Coronary artery (tissue), 2 donors: Measurements from ENCODE around the gene ZNF668.
A peak's percentile ranks its signal among the peaks of the same experiment; 100 is the strongest.
"Not testable (repeated sequence)": the region's sequence is repeated elsewhere in the genome, so short reads cannot be mapped to it uniquely, and the experiment has no call there.

Experiments
- DNase-seq: peaks from one replicate; pipeline ENCODE4 v3.0.0-alpha.2; 2017; ENCODE audit warnings: low spot score
- H3K27ac ChIP-seq, 2 donors: fragments of 200-600 bp; sonication (generic); one replicate each; pipeline ENCODE4 v1.5.1; 2016 to 2019
- H3K4me3 ChIP-seq: fragments of 200-600 bp; sonication (generic); 2 replicates; pipeline ENCODE4 v1.5.1; 2016; ENCODE audit warnings: mild to moderate bottlenecking, moderate library complexity
- TF ChIP-seq, protein P1 (sequence below): fragments of 200-600 bp; sonication (generic); IDR thresholded peaks from one replicate; pipeline ENCODE4 v1.5.1; 2019; ENCODE audit warnings: antibody characterized with exemption

The ZNF668 gene

DNA sequence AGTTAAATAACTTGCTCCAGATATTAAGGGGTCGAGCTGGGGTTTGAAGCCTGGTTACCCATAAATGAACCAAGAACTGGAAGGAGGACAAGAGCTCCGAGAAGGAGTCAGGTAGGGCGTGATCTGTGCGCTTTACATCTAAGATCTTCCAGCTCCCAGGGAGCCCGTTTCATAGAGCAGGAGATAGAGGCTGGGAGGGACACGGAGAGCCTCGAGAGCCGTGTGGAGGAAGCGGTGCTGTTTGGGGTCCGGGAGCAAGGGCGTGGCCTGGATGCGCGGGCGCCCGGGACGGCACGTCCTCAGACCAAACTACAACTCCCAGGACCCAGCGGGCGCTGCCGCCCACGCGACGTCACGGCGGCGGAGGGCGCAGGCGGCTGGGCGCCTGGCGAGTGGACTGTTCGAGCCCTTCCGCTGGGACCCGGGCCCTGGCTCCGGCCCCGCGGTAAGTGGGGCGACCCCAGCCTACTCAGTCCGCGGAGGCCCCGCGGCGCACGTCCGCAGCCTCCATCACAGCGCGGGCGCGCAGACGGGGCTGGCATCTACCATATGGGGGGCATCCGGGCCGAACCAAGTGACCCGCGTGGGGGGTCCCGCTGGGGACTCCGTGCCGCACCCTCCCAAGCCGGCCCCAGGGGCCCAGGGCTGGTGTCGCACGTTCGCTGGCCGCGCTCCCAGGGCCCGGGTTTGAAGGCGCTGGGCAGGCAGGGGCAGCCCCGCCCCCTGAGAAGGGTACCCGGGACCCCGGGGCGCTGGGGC, 34.2 kb upstream of the ZNF668 start, which contains the start of gene BCKDK:
TSS of gene BCKDK (plus strand) at position 352 of the 759 bp plus-strand sequence. CDS start 838 bp downstream, outside the sequence.
- Histone ChIP-seq H3K27ac (peak within 1 kb of the TSS; percentile 83 to 87), H3K4me3 (peak within 1 kb of the TSS; percentile 76)
- no peak for DNase-seq
- TF ChIP-seq, protein P1, sequence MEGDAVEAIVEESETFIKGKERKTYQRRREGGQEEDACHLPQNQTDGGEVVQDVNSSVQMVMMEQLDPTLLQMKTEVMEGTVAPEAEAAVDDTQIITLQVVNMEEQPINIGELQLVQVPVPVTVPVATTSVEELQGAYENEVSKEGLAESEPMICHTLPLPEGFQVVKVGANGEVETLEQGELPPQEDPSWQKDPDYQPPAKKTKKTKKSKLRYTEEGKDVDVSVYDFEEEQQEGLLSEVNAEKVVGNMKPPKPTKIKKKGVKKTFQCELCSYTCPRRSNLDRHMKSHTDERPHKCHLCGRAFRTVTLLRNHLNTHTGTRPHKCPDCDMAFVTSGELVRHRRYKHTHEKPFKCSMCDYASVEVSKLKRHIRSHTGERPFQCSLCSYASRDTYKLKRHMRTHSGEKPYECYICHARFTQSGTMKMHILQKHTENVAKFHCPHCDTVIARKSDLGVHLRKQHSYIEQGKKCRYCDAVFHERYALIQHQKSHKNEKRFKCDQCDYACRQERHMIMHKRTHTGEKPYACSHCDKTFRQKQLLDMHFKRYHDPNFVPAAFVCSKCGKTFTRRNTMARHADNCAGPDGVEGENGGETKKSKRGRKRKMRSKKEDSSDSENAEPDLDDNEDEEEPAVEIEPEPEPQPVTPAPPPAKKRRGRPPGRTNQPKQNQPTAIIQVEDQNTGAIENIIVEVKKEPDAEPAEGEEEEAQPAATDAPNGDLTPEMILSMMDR: no peak

DNA sequence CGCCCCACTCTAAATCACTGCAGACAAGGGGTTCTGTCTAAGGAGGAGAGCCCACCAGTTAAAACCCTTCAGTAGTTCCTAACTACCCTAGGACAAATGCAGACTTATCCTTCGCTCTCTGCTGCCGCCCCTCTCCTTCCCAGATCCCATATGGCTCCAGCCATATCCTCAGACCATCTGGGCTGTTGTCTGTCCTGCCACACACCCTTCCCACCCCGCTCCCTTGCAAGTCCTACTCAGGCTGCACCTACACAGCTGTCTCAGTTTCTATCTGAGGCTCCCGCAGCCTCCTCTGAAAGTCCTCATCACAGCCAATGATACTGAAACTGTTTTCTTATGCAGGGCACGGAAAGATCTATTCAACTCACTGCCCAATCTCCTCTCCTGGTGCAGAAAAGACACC, 33.4 kb upstream of the ZNF668 start:
- DNase-seq: no peak
- Histone ChIP-seq H3K27ac (no peak overlapping the region), H3K4me3 (no peak overlapping the region)
- TF ChIP-seq, protein P1: no peak

DNA sequence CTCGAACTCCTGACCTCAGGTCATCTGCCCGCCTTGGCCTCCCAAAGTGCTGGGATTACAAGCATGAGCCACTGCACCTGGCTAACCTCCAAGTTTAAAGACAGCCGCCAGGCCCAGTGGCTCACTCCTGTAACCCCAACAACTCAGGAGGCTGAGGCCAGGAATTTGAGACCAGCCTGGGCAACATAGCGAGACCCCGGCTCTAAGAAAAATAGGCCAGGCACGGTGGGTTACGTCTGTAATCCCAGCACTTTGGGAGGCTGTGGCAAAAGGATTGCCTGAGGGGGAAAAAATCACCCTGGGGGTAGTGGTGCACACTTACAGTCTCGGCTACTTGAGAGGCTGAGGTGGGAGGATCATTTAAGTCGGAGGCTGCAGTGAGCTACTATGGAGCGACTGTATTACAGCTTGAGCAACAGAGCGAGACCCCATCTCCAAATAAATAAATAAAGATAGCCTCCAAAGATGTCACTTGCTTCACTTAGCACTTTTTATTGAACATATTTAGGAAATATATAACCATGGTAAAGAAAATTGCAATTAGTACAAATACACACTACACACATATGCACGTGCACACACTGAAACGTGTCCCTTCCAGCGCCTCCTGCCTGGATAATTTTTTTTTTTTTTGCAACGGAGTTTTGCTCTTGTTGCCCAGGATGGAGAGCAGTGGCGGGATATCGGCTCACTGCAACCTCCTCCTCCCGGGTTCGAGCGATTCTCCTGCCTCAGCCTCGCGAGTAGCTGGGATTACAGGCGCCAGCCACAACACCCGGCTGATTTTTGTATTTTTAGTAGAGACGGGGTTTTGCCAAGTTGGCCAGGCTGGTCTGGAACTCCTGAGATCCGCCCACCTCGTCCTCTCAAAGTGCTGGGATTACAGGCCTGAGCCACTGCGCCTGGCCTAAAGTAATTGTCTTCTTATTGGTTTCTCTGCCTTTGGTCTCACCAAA, 32.7 kb upstream of the ZNF668 start:
- TF ChIP-seq, protein P1: no peak
- no peak for DNase-seq
- H3K27ac ChIP-seq: no peak overlapping the region
- no peak overlapping the region for H3K4me3 ChIP-seq

DNA sequence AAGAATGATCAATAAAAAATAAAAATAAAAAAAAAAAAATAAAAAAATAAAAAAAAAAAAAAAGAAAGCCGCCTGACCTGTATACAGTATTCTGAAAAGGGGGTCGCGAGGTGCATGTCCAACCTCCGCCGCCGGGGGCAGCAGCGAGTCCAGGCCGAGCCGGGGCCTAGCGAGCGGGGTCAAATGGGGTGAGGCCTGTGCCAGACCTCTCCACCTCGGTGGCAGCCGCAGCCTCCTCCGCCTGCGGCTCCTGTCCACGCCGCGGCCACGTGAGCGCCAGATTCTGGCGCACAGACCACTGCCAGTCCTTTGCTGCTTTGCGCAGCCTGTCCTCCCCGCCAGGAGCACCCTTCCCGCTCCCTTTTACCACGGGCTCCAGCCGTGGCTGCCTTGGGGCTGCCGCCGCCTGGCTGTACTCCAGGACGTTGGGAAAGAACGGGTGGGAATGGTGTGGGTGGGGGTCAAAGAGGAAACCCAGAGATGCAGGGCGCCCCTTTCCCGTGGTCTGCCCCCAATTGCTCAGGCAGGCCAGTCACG, 31.7 kb upstream of the ZNF668 start:
- DNase-seq: no peak
- peak overlapping the region in 1 of 2 donors; percentile 65 for H3K27ac ChIP-seq
- TF ChIP-seq, protein P1: peak; percentile 70
- peak overlapping the region; percentile 62 for H3K4me3 ChIP-seq

DNA sequence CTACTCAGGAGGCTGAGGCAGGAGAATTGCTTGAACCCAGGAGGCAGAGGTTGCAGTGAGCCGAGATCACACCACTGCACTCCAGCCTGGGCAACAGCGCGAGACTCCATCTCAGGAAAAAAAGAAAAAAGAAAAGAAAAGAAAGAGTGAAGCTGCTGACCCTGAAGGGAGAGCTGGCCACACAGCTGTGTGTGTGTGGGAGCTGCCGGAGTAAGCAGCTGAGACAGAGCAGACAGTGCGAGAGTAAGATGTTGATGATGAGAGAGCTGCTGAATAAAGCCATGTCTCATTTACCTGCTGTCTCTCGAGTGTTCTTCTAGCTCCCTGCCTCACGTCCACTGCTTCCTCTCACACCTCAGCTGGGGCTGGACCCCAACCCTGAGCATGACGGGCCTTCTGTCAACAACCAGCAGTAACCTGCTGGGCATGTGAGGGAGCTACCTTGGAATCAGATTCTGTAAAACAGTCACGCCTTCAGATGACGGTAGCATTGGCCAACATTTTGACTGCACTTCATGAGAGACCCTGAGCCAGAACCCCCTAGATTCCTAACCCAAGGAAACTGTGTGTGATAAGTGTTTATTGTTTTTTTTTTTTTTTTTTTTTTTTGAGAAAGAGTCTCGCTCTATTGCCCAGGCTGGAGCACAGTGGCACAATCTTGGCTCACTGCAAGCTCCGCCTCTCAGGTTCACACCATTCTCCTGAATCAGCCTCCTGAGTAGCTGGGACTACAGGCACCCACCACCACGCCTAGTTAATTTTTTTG, 27.0 kb upstream of the ZNF668 start:
- not testable (repeated sequence) for H3K27ac ChIP-seq, H3K4me3 ChIP-seq, DNase-seq

DNA sequence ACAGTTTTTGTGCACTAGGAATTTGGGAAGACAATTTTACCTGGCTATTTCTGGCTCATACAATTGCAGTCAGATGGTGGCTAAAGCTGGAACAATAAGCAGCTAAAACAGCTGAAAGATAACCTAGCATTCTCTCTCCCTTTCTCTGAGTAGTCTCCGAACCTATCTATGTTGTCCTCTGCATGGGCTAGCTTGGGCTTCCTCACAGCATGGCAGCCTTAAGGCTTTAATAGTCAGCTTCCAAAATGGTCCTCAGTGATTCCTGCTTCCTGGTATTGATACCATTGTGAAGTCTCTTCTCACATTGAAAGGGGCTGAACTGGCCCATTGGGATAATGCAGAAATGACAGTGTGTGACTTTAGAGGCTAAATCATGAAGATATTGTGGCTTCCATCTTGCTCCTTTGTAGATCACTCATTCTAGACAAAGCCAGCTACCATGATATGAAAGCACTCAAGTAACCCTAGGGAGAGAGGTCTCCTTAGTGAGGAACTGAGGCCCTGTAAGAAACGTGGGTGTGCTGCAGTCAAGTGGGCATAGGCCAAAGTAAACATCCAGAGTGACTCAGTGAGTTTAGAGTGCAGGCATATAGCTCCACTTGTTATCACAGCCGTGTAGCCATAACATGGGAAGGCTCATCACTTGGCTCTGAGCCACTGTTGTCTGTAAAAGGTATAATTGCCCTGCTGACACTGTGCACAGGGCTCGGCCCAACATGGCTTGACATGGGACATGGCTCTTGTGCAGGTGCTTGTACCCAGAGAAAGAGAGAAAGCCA, 26.0 kb upstream of the ZNF668 start:
- DNase-seq: no peak
- TF ChIP-seq, protein P1: no peak
- Histone ChIP-seq H3K4me3 (no peak overlapping the region), H3K27ac (no peak overlapping the region)
